ENCODE results near the gene SRSF9. TPM values are rescaled to one million over a fixed set of nuclear protein-coding genes. Genes with fewer than 3 reads are reported as not detected.

Gene SRSF9
- total RNA-seq, 1 experiment from 2014 or later = 297 TPM

- Histone ChIP-seq H3K9ac (ENCODE audit: low read length) (peak overlapping the region; percentile 95), H3K4me3 (replicated peaks in 1 of 2; ENCODE audit: low read depth in 1 of 2, low read length in 2 of 2) (peak overlapping the region; percentile 80 to 89), H3K9me3 (ENCODE audit: control insufficient read depth in 1 of 2, insufficient read depth in 1 of 2, low read depth in 1 of 2, low read length in 2 of 2) (no peaks in the 10 kb centered on the region), H3K4me2 (ENCODE audit: low read length) (peak overlapping the region; percentile 91), H3K9me2 (ENCODE audit: insufficient read depth) (no peaks in the 10 kb centered on the region), H2AFZ (ENCODE audit: low read depth, low read length, poor library complexity, severe bottlenecking) (no peak overlapping the region), H3K27me3 (ENCODE audit: insufficient read depth, low read length) (no peaks in the 10 kb centered on the region), H3K4me1 (ENCODE audit: control insufficient read depth in 1 of 2, insufficient read depth in 2 of 2, low read length in 2 of 2) (peaks cover 21 to 48% of the 10 kb centered on the region in 2 experiments), H3K79me2 (ENCODE audit: insufficient read depth, low read length) (peaks cover 81% of the 10 kb centered on the region), H4K20me1 (ENCODE audit: insufficient read depth) (peaks cover 29% of the 10 kb centered on the region; the same call in 1 of the 2 replicates), H3K27ac (ENCODE audit: low read depth, low read length) (peak overlapping the region; percentile 97), H3K36me3 (ENCODE audit: control insufficient read depth in 1 of 2, insufficient read depth in 2 of 2, low read length in 2 of 2) (peaks cover 31% of the 10 kb centered on the region in 2 experiments)
- ATAC-seq (no peak), DNase-seq (ENCODE audit: low read depth, low spot score) (no peak)
- ChIA-PET RAD21 (ENCODE audit: low non-redundant PET in 1 of 2, low total read pairs in 2 of 2, uncharacterized antibody in 2 of 2, unreplicated experiment in 2 of 2) (no interaction called here), CTCF (interaction anchor here (0.9 to 3.2 kb wide), 2 partner anchors 11 to 133 kb away, joined by 3 to 25 read pairs; no protein-coding TSS in a partner anchor), POLR2A (interaction anchor here (0.7 to 2.5 kb wide), 5 partner anchors 9 to 267 kb away, joined by 3 to 12 read pairs (median 4); partner anchors contain the start of genes DYNLL1 and RPLP0)
- TSS peak; percentile 42 for BruUV-seq (replicated peaks)
- intact Hi-C loops (cut with micrococcal nuclease) = loop anchor here (5.0 kb wide), 1 partner anchor 131 kb away; no protein-coding TSS in a partner anchor
- TF ChIP-seq EZH2 (IDR thresholded peaks at IDR 0.05) = no peak
- TF ChIP-seq ZBTB33 (IDR thresholded peaks at IDR 0.05; ENCODE audit: extremely low read depth, insufficient replicate concordance, low read length) = no peak
- TF ChIP-seq POLR2AphosphoS5 (IDR thresholded peaks at IDR 0.05; ENCODE audit: low read depth, low read length) = no peak
- TF ChIP-seq JUND (IDR thresholded peaks at IDR 0.05) = no peak
- no peak for TF ChIP-seq ELF1 (IDR thresholded peaks at IDR 0.05; ENCODE audit: borderline replicate concordance, low read depth)
- no peak for TF ChIP-seq SRF (IDR thresholded peaks at IDR 0.05; ENCODE audit: low read depth)
- no peak for TF ChIP-seq ZNF274 (IDR thresholded peaks at IDR 0.05; ENCODE audit: low read depth, low read length)
- TF ChIP-seq ZFX (IDR thresholded peaks at IDR 0.05) = no peak
Measured at GRCh38 chr12:120468325-120468820, 1.2 kb downstream of the SRSF9 start.
